ENCODE data around the gene CKMT2. TPM values are rescaled to one million over a fixed set of nuclear protein-coding genes. Genes with fewer than 3 reads are reported as not detected.

CKMT2 gene
- total and polyA plus RNA-seq, 2 of the 4 experiments (the other 2 are of a cell fraction) = 0.21 to 0.36 TPM

DNA sequence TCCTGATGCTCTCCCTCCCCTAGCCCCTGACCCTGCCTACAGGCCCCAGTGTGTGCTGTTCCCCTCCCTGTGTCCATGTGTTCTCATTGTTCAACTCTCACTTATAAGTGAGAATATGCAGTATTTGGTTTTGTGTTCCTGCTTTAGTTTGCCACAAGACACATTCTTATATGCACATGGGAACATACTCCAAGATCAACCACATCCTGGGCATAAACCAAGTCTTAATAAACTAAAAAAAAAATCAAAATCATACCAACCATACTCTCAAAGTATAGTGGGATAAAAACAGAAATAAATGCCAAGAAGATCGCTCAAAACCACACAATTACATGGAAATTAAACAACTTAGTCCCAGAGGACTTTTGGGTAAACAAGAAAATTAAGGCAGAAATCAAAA lies 57.0 kb downstream of the CKMT2 start:
- Histone ChIP-seq H3K79me1 (ENCODE audit: low read depth in 1 of 2, low read length in 2 of 2) (peaks cover 20 to 48% of the 10 kb centered on the region in 2 experiments), H2BK20ac (ENCODE audit: low read depth, low read length) (no peak overlapping the region), H2BK15ac (ENCODE audit: low read depth, low read length) (no peak overlapping the region), H3K4me2 (ENCODE audit: low read depth, low read length) (no peak overlapping the region), H3K9me3 (ENCODE audit: control insufficient read depth, insufficient read depth, low read length) (peaks cover 4% of the 10 kb centered on the region; the same call in 1 of the 2 replicates), H3K9ac (ENCODE audit: low read depth, low read length) (no peak overlapping the region), H2BK120ac (ENCODE audit: low read depth, low read length) (no peak overlapping the region), H3K18ac (ENCODE audit: low read depth, low read length) (no peak overlapping the region), H3K27me3 (ENCODE audit: control insufficient read depth, insufficient read depth, low read length) (no peaks in the 10 kb centered on the region), H3K4me1 (ENCODE audit: control insufficient read depth, insufficient read depth, low read length) (no peaks in the 10 kb centered on the region; the same call in 1 of the 2 replicates), H2BK5ac (ENCODE audit: low read depth, low read length, poor library complexity, severe bottlenecking) (no peak overlapping the region), H3K27ac (ENCODE audit: insufficient read depth, low read length) (no peak overlapping the region), H3K23ac (ENCODE audit: low read depth, low read length) (no peak overlapping the region), H4K5ac (ENCODE audit: low read depth, low read length) (no peak overlapping the region), H2AFZ (replicated peaks; ENCODE audit: low read length, poor library complexity) (no peak overlapping the region), H2AK9ac (replicated peaks; ENCODE audit: low read depth, low read length, poor library complexity) (no peak overlapping the region), H3K4me3 (ENCODE audit: insufficient read depth, low read depth, low read length) (no peak overlapping the region), H4K20me1 (ENCODE audit: insufficient read depth, low read length) (peaks cover 13% of the 10 kb centered on the region; the same call in 1 of the 2 replicates), H3K56ac (ENCODE audit: extremely low read depth, insufficient read depth, low read length) (no peak overlapping the region; the same call in 1 of the 2 replicates), H3K14ac (replicated peaks; ENCODE audit: low read depth, low read length) (no peak overlapping the region), H4K91ac (ENCODE audit: insufficient read depth, low read depth, low read length) (no peak overlapping the region), H2AK5ac (ENCODE audit: low read depth, low read length) (no peak overlapping the region), H4K8ac (ENCODE audit: low read depth in 2 of 2, low read length in 2 of 2) (no peak overlapping the region), H3K9me1 (ENCODE audit: insufficient read depth, low read length) (peaks cover 9% of the 10 kb centered on the region; the same call in 1 of the 2 replicates), H3K36me3 (ENCODE audit: control insufficient read depth, insufficient read depth, low read length) (no peaks in the 10 kb centered on the region), H3K4ac (ENCODE audit: low read depth, low read length) (no peak overlapping the region)
- POLR2A ChIA-PET (ENCODE audit: unreplicated experiment) = no interaction called here
- DNase-seq (peak; percentile 38), ATAC-seq (ENCODE audit: low read depth) (peak; percentile 71)
- no CpG with 5 or more reads among the region's 1 CpG for WGBS, 2 experiments (ENCODE audit: extremely low coverage in 2 of 2, insufficient read length in 1 of 2)
- intact Hi-C loops (cut with micrococcal nuclease) = loop anchor here (10.0 kb wide), 2 partner anchors 45 to 325 kb away; partner anchors contain the start of gene RASGRF2
- in situ Hi-C loops (cut with MboI; ENCODE audit: low sequenced_read_pairs) = loop anchor here (10.0 kb wide), 1 partner anchor 605 kb away; no protein-coding TSS in a partner anchor
- BruUV-seq (replicated peaks) = no TSS peak
- no peak for TF ChIP-seq MAZ (IDR thresholded peaks at IDR 0.05; ENCODE audit: borderline replicate concordance, low read depth, low read length)
- no peak for TF ChIP-seq BHLHE40 (IDR thresholded peaks at IDR 0.05; ENCODE audit: low read depth, low read length)
- no peak for TF ChIP-seq MAFK (IDR thresholded peaks at IDR 0.05; ENCODE audit: low read depth, low read length)
- TF ChIP-seq POLR2A (IDR thresholded peaks at IDR 0.05; ENCODE audit: low read depth, low read length) = no peak
- TF ChIP-seq RCOR1 (IDR thresholded peaks at IDR 0.05; ENCODE audit: insufficient replicate concordance, low read length) = no peak
- TF ChIP-seq, protein P1, sequence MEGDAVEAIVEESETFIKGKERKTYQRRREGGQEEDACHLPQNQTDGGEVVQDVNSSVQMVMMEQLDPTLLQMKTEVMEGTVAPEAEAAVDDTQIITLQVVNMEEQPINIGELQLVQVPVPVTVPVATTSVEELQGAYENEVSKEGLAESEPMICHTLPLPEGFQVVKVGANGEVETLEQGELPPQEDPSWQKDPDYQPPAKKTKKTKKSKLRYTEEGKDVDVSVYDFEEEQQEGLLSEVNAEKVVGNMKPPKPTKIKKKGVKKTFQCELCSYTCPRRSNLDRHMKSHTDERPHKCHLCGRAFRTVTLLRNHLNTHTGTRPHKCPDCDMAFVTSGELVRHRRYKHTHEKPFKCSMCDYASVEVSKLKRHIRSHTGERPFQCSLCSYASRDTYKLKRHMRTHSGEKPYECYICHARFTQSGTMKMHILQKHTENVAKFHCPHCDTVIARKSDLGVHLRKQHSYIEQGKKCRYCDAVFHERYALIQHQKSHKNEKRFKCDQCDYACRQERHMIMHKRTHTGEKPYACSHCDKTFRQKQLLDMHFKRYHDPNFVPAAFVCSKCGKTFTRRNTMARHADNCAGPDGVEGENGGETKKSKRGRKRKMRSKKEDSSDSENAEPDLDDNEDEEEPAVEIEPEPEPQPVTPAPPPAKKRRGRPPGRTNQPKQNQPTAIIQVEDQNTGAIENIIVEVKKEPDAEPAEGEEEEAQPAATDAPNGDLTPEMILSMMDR (conservative IDR thresholded peaks at IDR 0.05; ENCODE audit: low read depth, low read length) = no peak
- no peak for TF ChIP-seq SMC3 (IDR thresholded peaks at IDR 0.05; ENCODE audit: low read depth, low read length)
- TF ChIP-seq CEBPB (IDR thresholded peaks at IDR 0.05; ENCODE audit: low read depth, low read length) = no peak
- no peak for TF ChIP-seq MXI1 (IDR thresholded peaks at IDR 0.05; ENCODE audit: borderline replicate concordance, low read depth, low read length)
- TF ChIP-seq RFX5 (IDR thresholded peaks at IDR 0.05; ENCODE audit: low read depth, low read length) = no peak
- CTCF ChIA-PET = no interaction called here
- dilution Hi-C loops (cut with HindIII; ENCODE audit: low sequenced_read_pairs, unreplicated experiment) = no loop called here

Data from IMR-90 (cell line).